Measurements from ENCODE around the gene ARMC9.

DNA sequence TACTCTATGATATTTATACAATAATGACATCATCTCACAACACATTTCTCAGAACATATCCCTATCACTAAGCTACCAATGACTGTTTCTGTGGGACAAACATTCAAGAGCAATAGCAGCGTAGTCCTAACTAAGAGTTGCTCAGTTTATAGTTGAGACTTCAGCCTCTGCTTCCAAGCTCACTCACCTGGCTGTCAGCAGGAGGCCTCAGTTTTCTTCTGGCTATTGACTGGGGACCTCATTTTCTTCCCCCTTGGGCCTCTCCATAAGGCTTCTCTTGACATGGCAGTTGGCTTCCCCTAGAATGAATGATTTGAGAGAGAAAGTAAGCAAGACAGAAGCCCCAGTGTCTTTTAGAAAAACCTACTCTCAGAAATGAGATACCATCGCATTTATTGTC lies 85.9 kb downstream of the ARMC9 start:
- TF ChIP-seq CTCF (IDR thresholded peaks at IDR 0.05 in 4 of 5, conservative IDR thresholded peaks at IDR 0.05 in 1 of 5) (no peak), POLR2A (IDR thresholded peaks at IDR 0.05) (no peak)

Measured in gastrocnemius medialis (tissue), 4 donors.